Measurements from ENCODE around the gene SLX9.

- TF ChIP-seq, protein P1, sequence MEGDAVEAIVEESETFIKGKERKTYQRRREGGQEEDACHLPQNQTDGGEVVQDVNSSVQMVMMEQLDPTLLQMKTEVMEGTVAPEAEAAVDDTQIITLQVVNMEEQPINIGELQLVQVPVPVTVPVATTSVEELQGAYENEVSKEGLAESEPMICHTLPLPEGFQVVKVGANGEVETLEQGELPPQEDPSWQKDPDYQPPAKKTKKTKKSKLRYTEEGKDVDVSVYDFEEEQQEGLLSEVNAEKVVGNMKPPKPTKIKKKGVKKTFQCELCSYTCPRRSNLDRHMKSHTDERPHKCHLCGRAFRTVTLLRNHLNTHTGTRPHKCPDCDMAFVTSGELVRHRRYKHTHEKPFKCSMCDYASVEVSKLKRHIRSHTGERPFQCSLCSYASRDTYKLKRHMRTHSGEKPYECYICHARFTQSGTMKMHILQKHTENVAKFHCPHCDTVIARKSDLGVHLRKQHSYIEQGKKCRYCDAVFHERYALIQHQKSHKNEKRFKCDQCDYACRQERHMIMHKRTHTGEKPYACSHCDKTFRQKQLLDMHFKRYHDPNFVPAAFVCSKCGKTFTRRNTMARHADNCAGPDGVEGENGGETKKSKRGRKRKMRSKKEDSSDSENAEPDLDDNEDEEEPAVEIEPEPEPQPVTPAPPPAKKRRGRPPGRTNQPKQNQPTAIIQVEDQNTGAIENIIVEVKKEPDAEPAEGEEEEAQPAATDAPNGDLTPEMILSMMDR (IDR thresholded peaks at IDR 0.05) = no peak
- TF ChIP-seq ZFX (IDR thresholded peaks at IDR 0.05; ENCODE audit: borderline replicate concordance) = no peak
These were observed 56.3 kb downstream of the SLX9 start for GRCh38 chr21:44996096-44996495.
